HL-60 (cell line): Measurements from ENCODE around the gene FLT4.

Experiments
- DNase-seq, 2 experiments: peaks; one replicate each; pipeline ENCODE4 v3.0.0-alpha.2; 2010 to 2020; ENCODE audit warnings: low read depth in 1 of 2, low spot score in 1 of 2
- H3K27ac ChIP-seq: fragments of 250-450 bp; sonication (Bioruptor Pico); replicated peaks from 2 replicates; pipeline ENCODE4 v1.5.1; 2020; ENCODE audit warnings: mild to moderate bottlenecking, moderate library complexity
- H3K27me3 ChIP-seq: fragments of 250-450 bp; sonication (Bioruptor Pico); 2 replicates; pipeline ENCODE4 v1.5.1; 2021; ENCODE audit warnings: mild to moderate bottlenecking, moderate library complexity; ENCODE audit not compliant: insufficient read depth, poor library complexity, severe bottlenecking
- H3K4me3 ChIP-seq: replicated peaks from 2 replicates; pipeline ENCODE4 v1.5.1; 2011; ENCODE audit warnings: mild to moderate bottlenecking, control low read depth, low read length; ENCODE audit not compliant: insufficient read depth
- CTCF ChIP-seq: IDR thresholded peaks from one replicate; pipeline ENCODE4 v1.5.1; 2011; ENCODE audit warnings: low read length, control low read depth, inconsistent platforms; ENCODE audit not compliant: insufficient read depth
- GABPA ChIP-seq: IDR thresholded peaks from 2 replicates; pipeline ENCODE4 v1.6.1; 2012; ENCODE audit warnings: low read depth
- POLR2AphosphoS5 ChIP-seq: IDR thresholded peaks from 2 replicates; pipeline ENCODE4 v1.6.1; 2012; ENCODE audit warnings: low read depth
- REST ChIP-seq: IDR thresholded peaks from 2 replicates; pipeline ENCODE4 v1.6.1; 2012; ENCODE audit warnings: low read depth; ENCODE audit not compliant: insufficient replicate concordance
- SPI1 ChIP-seq: IDR thresholded peaks from 2 replicates; pipeline ENCODE4 v1.6.1; 2012; ENCODE audit warnings: low read depth, mild to moderate bottlenecking, borderline replicate concordance

The FLT4 gene

GRCh38 chr5:180594311-180595045 lies 54.9 kb downstream of the FLT4 start:
- Histone ChIP-seq H3K4me3 (no peak overlapping the region), H3K27ac (no peak overlapping the region), H3K27me3 (peaks cover 12% of the 10 kb centered on the region)
- DNase-seq: no peak
- TF ChIP-seq SPI1 (no peak), REST (no peak), GABPA (no peak), CTCF (no peak), POLR2AphosphoS5 (no peak)

- DNase-seq: no peak
- no peak for TF ChIP-seq POLR2AphosphoS5
- TF ChIP-seq REST: no peak
- TF ChIP-seq SPI1: no peak
- TF ChIP-seq GABPA: no peak
- no peak for TF ChIP-seq CTCF
- H3K27ac ChIP-seq: no peak overlapping the region
- H3K4me3 ChIP-seq: no peak overlapping the region
- H3K27me3 ChIP-seq: peaks cover 15% of the 10 kb centered on the region
Measured at GRCh38 chr5:180593446-180594206, 55.8 kb downstream of the FLT4 start.

DNA sequence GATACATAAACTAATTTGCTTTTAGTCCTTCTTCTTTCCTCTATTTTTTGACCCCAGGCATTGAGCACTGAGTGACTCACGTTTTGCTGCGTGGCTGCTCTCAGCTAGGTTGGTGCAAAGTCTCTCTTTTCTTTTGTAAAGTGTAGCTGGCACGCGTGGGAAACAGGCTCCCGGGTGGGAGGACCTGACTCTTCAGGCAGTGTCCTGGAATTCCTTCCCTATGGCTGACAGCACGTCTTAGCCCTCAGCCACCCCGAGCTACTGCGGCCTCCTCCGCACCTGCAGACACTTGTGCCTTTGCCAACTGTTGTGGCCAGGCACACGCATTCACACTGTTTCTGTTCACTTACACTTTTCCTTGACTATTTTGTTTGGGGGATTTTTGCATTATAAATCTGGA lies 57.2 kb downstream of the FLT4 start:
- no peak overlapping the region for H3K4me3 ChIP-seq
- DNase-seq: no peak
- H3K27me3 ChIP-seq: peaks cover 15% of the 10 kb centered on the region
- H3K27ac ChIP-seq: no peak overlapping the region
- no peak for TF ChIP-seq SPI1
- no peak for TF ChIP-seq CTCF
- no peak for TF ChIP-seq REST
- TF ChIP-seq POLR2AphosphoS5: no peak
- TF ChIP-seq GABPA: no peak
